Measurements from ENCODE around the gene CHAMP1.
A peak's percentile ranks its signal among the peaks of the same experiment; 100 is the strongest.

CHAMP1 gene

GRCh38 chr13:114299604-114300305, 14.5 kb upstream of the CHAMP1 start:
- DNase-seq: no peak

- DNase-seq: no peak
Measured at GRCh38 chr13:114303700-114304327, 10.5 kb upstream of the CHAMP1 start.

GRCh38 chr13:114304346-114305034, 9.8 kb upstream of the CHAMP1 start:
- DNase-seq: no peak

GRCh38 chr13:114309086-114309485, 5.2 kb upstream of the CHAMP1 start:
- DNase-seq: no peak

- DNase-seq: no peak
Measured at GRCh38 chr13:114309806-114310410, 4.4 kb upstream of the CHAMP1 start.

GRCh38 chr13:114310956-114311355, 3.3 kb upstream of the CHAMP1 start:
- DNase-seq: no peak

GRCh38 chr13:114311387-114311786, 2.9 kb upstream of the CHAMP1 start:
- no peak for DNase-seq

GRCh38 chr13:114311908-114312307, 2.4 kb upstream of the CHAMP1 start:
- no peak for DNase-seq

- no peak for DNase-seq
Measured at GRCh38 chr13:114313061-114313860, 1.0 kb upstream of the CHAMP1 start.

- no peak for DNase-seq
Measured at GRCh38 chr13:114315074-114315785, 927 bp downstream of the CHAMP1 start.

GRCh38 chr13:114318624-114319023, 4.3 kb downstream of the CHAMP1 start:
- DNase-seq: no peak

- no peak for DNase-seq
Measured at GRCh38 chr13:114319441-114319913, 5.2 kb downstream of the CHAMP1 start.

- no peak for DNase-seq
Measured at GRCh38 chr13:114320065-114320464, 5.8 kb downstream of the CHAMP1 start.

- no peak for DNase-seq
Measured at GRCh38 chr13:114321256-114321655, 7.0 kb downstream of the CHAMP1 start.

GRCh38 chr13:114323349-114323748, 9.0 kb downstream of the CHAMP1 start:
- no peak for DNase-seq

GRCh38 chr13:114324334-114324733, 10.0 kb downstream of the CHAMP1 start:
- DNase-seq: no peak

- DNase-seq: no peak
Measured at GRCh38 chr13:114325729-114326128, 11.4 kb downstream of the CHAMP1 start.

- DNase-seq: no peak
Measured at GRCh38 chr13:114328034-114328433, 13.7 kb downstream of the CHAMP1 start.

GRCh38 chr13:114328595-114328994, 14.3 kb downstream of the CHAMP1 start:
- DNase-seq: no peak

- no peak for DNase-seq
Measured at GRCh38 chr13:114330086-114330485, 15.8 kb downstream of the CHAMP1 start.

- peak; percentile 63 for DNase-seq
Measured at GRCh38 chr13:114333881-114334280, 19.6 kb downstream of the CHAMP1 start.
